Karpas-422 (cell line): Measurements from ENCODE around the gene NGF. TPM values are rescaled to one million over a fixed set of nuclear protein-coding genes. Genes with fewer than 3 reads are reported as not detected.

Experiments used
- DNase-seq: peaks from one replicate; pipeline ENCODE4 v3.0.0-alpha.2; 2015
- H2AFZ ChIP-seq: fragments of 200-600 bp; sonication (generic); 2 replicates; pipeline ENCODE4 v1.6.1; 2014; ENCODE audit warnings: antibody characterized with exemption, low read length, mixed read lengths
- H3K27ac ChIP-seq: fragments of 200-600 bp; sonication (generic); 2 replicates; pipeline ENCODE4 v1.5.1; 2014; ENCODE audit warnings: mild to moderate bottlenecking, low read length, moderate library complexity
- H3K27me3 ChIP-seq: fragments of 200-600 bp; sonication (generic); 2 replicates; pipeline ENCODE4 v1.6.1; 2014; ENCODE audit warnings: low read length, mixed read lengths
- H3K36me3 ChIP-seq: fragments of 200-600 bp; sonication (generic); 2 replicates; pipeline ENCODE4 v1.6.1; 2014; ENCODE audit warnings: low read length, mixed read lengths; ENCODE audit not compliant: insufficient read depth
- H3K4me1 ChIP-seq: fragments of 200-600 bp; sonication (generic); 2 replicates; pipeline ENCODE4 v1.6.1; 2014; ENCODE audit warnings: mild to moderate bottlenecking, low read length, mixed read lengths
- H3K4me2 ChIP-seq: fragments of 200-600 bp; sonication (generic); 2 replicates; pipeline ENCODE4 v1.6.1; 2014; ENCODE audit warnings: low read length, low read depth, mild to moderate bottlenecking; ENCODE audit not compliant: poor library complexity, severe bottlenecking
- H3K4me3 ChIP-seq: fragments of 200-600 bp; sonication (generic); 2 replicates; pipeline ENCODE4 v1.5.1; 2014; ENCODE audit warnings: mild to moderate bottlenecking, antibody characterized with exemption, low read length, mixed read lengths
- H3K79me2 ChIP-seq: fragments of 200-600 bp; sonication (generic); 2 replicates; pipeline ENCODE4 v1.6.1; 2014; ENCODE audit warnings: mild to moderate bottlenecking, low read length, mixed read lengths
- H3K9ac ChIP-seq: fragments of 200-600 bp; sonication (generic); 2 replicates; pipeline ENCODE4 v1.6.0; 2014; ENCODE audit warnings: low read length
- H3K9me2 ChIP-seq: fragments of 200-600 bp; sonication (generic), shearing (Covaris generic); replicated peaks from 2 replicates; pipeline ENCODE4 v1.6.0; 2014; ENCODE audit warnings: mild to moderate bottlenecking, low read length, moderate library complexity; ENCODE audit not compliant: insufficient read depth
- H3K9me3 ChIP-seq: fragments of 300-700, 200-600 bp; sonication (generic); 2 replicates; pipeline ENCODE4 v1.6.1; 2014; ENCODE audit warnings: low read length, mixed read lengths
- H4K20me1 ChIP-seq: fragments of 200-600 bp; sonication (generic); 2 replicates; pipeline ENCODE4 v1.6.1; 2014; ENCODE audit warnings: mild to moderate bottlenecking, antibody characterized with exemption, low read length, low read depth; ENCODE audit not compliant: insufficient read depth
- total RNA-seq: library from RNA; depleted of rRNA; stranded (reverse); fragments of >200 nt; shearing (Covaris generic); gene quantifications from 2 replicates; pipeline ENCODE4 v1.2.3, GENCODE V29; 2014; ENCODE audit warnings: low replicate concordance

Gene NGF
- total RNA-seq, 1 experiment from 2014 or later: not detected

DNA sequence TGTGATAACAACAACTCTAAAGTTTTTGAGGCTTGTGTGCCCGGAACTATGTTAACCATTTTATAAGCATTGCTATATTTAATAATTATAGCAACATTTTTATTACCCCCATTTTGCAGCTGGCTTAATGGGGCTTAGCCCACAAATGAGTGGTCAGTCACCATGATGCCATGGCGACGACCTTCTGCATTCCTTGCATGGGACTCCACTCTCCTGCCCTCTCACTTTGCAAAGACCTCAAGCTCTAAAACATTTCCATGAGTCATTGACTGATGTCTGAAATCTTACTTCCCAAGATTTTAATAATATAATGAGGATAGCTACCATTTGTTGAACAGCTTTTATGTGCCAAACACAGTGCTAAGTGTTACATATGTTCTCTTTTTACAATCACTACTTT, 15.4 kb downstream of the NGF start:
- Histone ChIP-seq H3K4me3 (no peak overlapping the region), H3K27me3 (no peaks in the 10 kb centered on the region), H3K36me3 (no peaks in the 10 kb centered on the region), H3K9ac (no peak overlapping the region), H3K4me1 (no peaks in the 10 kb centered on the region), H2AFZ (no peak overlapping the region), H4K20me1 (no peaks in the 10 kb centered on the region), H3K79me2 (no peaks in the 10 kb centered on the region), H3K9me3 (no peaks in the 10 kb centered on the region), H3K27ac (no peak overlapping the region), H3K9me2 (no peaks in the 10 kb centered on the region), H3K4me2 (no peak overlapping the region)
- no peak for DNase-seq

DNA sequence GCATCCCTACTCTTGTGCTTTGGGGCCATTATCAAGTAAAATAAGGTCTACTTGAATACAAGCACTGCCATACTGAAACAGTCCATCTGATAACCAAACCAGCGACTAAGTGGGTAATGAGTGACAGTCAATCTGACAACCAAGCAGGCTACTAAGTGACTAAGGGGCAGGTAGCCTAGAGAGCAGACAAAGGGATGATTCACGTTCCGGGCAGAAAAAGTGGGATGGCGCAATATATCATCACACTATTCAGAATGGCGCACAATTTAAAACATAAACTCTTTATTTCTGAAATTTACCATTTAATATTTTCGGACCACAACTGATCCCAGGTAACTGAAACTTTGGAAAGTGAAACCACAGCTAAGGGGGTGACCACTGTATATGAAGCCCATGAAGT, 17.7 kb downstream of the NGF start:
- Histone ChIP-seq H3K27ac (no peak overlapping the region), H2AFZ (no peak overlapping the region), H3K4me2 (no peak overlapping the region), H3K79me2 (no peaks in the 10 kb centered on the region), H3K9ac (no peak overlapping the region), H3K4me1 (no peaks in the 10 kb centered on the region), H3K36me3 (no peaks in the 10 kb centered on the region), H3K9me2 (no peaks in the 10 kb centered on the region), H3K4me3 (no peak overlapping the region), H3K27me3 (no peaks in the 10 kb centered on the region), H3K9me3 (no peaks in the 10 kb centered on the region), H4K20me1 (no peaks in the 10 kb centered on the region)
- no peak for DNase-seq

DNA sequence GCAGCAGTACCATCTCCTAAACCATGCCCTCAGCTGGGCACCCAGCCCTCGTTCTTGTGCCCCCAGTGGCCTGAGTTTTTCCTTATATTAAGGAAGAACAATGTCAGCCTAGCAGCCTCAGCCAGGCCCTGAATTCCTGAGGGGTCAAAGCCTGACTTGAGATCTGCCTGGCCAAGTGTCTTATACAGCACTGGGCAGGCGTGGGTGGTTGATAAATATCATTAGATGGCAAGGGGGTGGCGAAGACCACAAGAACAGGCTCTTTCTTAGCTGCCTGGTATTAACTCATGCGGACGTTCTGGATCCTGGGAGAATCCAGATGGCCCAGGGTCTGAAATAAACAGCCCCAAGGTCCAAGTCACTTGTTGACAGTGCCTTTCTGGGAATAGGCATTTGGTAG, 18.3 kb downstream of the NGF start:
- H3K9me3 ChIP-seq: no peaks in the 10 kb centered on the region
- H3K9me2 ChIP-seq: no peaks in the 10 kb centered on the region
- H3K79me2 ChIP-seq: no peaks in the 10 kb centered on the region
- H3K36me3 ChIP-seq: no peaks in the 10 kb centered on the region
- no peak for DNase-seq
- no peak overlapping the region for H3K9ac ChIP-seq
- no peak overlapping the region for H3K27ac ChIP-seq
- H3K4me1 ChIP-seq: no peaks in the 10 kb centered on the region
- H3K4me3 ChIP-seq: no peak overlapping the region
- no peak overlapping the region for H2AFZ ChIP-seq
- H3K4me2 ChIP-seq: no peak overlapping the region
- no peaks in the 10 kb centered on the region for H3K27me3 ChIP-seq
- H4K20me1 ChIP-seq: no peaks in the 10 kb centered on the region

DNA sequence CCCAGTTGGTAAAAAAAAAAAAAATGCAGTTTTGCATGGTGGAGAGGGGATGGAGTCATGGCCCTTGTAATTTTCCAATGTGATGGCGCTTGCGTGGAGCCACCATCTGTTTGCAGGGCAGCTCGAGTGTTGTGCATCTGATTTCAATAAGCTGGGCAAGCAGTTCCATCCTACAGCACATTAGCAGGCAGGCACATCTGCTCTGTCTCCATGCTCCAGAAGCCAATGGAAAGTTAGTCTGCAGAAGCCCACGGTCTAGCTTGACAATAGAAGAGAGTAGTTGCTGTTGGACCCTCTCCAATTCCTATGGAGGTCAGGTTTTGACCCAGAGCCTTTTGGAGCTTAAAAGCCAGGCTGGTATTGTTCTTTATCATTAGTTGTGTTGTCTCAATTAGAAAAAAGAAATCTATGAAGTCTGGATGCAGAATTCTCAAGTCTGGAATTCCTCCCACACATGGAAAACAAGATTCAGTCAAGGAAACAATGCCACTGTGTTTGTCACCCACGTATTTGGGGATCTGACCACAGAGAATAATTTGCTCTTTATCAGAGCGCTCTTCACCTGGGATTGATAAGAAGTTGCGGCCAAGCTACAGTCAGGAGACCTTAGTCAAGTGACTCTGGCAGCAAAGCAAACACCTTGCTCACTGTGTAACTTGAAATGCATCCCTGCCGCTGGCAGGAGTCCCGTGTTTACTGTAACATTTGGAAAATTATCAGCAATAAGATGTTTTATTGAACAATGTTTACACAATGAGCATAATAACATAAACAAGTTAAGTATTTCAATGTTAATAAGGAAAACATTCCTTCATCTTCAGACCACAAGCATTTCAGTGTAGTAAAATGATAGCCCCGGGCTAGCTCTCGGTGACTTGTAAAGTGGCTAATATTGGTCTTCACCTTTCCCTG, 20.7 kb downstream of the NGF start:
- no peak for DNase-seq
- no peaks in the 10 kb centered on the region for H3K79me2 ChIP-seq
- no peaks in the 10 kb centered on the region for H3K36me3 ChIP-seq
- no peaks in the 10 kb centered on the region for H3K9me3 ChIP-seq
- H4K20me1 ChIP-seq: no peaks in the 10 kb centered on the region
- H2AFZ ChIP-seq: no peak overlapping the region
- no peak overlapping the region for H3K4me2 ChIP-seq
- H3K4me1 ChIP-seq: no peaks in the 10 kb centered on the region
- no peak overlapping the region for H3K9ac ChIP-seq
- H3K9me2 ChIP-seq: no peaks in the 10 kb centered on the region
- H3K4me3 ChIP-seq: no peak overlapping the region
- H3K27ac ChIP-seq: no peak overlapping the region
- peaks cover 5% of the 10 kb centered on the region; the same call in 1 of the 2 replicates for H3K27me3 ChIP-seq

DNA sequence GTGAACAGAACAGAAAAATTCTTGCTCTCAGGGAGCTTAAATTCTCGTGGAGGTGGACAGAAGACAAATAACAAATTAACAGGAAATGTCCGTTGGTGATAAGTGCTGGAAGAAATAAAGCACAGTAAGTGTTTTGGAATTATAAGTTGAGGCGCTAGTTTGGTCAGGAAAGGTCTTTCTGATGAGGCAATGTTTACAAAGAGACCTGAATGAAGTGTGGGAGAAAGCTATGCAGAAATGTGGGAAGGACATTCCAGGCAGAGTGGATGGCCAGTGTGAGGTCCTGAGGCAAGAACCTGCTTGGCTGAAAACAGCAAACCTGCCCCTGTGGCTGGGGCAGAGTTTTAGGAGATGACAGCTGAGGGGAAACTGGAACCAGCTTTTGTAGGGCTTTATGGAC, 23.3 kb downstream of the NGF start:
- H3K9ac ChIP-seq: no peak overlapping the region
- H2AFZ ChIP-seq: no peak overlapping the region
- H4K20me1 ChIP-seq: no peaks in the 10 kb centered on the region
- H3K36me3 ChIP-seq: no peaks in the 10 kb centered on the region
- H3K4me2 ChIP-seq: no peak overlapping the region
- no peak overlapping the region for H3K27ac ChIP-seq
- DNase-seq: no peak
- peaks cover 12% of the 10 kb centered on the region for H3K4me1 ChIP-seq
- H3K4me3 ChIP-seq: no peak overlapping the region
- peaks cover 5% of the 10 kb centered on the region; the same call in 1 of the 2 replicates for H3K27me3 ChIP-seq
- H3K9me2 ChIP-seq: no peaks in the 10 kb centered on the region
- no peaks in the 10 kb centered on the region for H3K9me3 ChIP-seq
- no peaks in the 10 kb centered on the region for H3K79me2 ChIP-seq

DNA sequence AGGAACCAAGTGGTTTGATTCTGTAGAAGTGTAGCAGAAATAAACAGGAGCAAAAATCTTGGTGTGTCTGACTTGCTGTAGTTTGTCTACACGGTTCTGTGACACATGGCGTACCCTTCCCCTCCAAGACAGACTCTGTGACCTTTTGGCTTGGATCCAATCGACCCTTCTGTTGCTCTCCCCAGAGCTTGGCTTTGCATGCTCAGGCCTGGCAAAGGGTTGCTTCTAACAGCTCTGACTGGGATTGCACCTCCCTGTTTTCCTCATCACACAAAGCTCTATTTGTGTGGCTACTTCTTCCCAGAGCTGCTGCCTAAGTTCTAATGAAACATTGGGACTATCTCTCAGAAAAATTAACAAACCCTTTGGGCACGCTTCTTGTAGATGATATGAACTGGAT, 24.0 kb downstream of the NGF start:
- Histone ChIP-seq H3K4me3 (no peak overlapping the region), H3K9me2 (no peaks in the 10 kb centered on the region), H3K4me2 (no peak overlapping the region), H3K79me2 (no peaks in the 10 kb centered on the region), H2AFZ (no peak overlapping the region), H3K4me1 (peaks cover 12% of the 10 kb centered on the region), H3K27ac (no peak overlapping the region), H3K9me3 (no peaks in the 10 kb centered on the region), H3K27me3 (peaks cover 5% of the 10 kb centered on the region; the same call in 1 of the 2 replicates), H3K36me3 (no peaks in the 10 kb centered on the region), H4K20me1 (no peaks in the 10 kb centered on the region), H3K9ac (no peak overlapping the region)
- no peak for DNase-seq

DNA sequence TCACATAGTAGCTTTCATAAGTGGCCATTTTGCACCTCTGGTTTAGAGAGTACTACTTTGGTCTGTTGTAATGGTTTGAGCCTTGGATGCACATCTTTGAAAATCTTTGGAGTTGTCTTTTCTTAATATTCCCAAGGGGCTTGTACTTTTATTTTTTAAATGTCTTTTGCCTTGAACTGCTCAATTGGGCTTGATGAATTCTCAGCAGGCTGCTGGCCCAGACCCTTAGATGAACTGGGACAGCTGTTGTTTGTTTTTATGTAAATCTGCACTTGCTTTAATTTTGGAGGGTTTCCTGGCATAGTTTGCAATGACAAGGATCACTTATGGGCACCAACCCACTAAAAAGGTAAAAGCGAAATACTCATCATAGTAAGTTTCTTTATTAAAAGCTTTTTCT, 24.9 kb downstream of the NGF start:
- Histone ChIP-seq H3K9ac (no peak overlapping the region), H3K27ac (no peak overlapping the region), H3K79me2 (no peaks in the 10 kb centered on the region), H3K4me3 (no peak overlapping the region), H3K9me2 (no peaks in the 10 kb centered on the region), H3K27me3 (peaks cover 5% of the 10 kb centered on the region; the same call in 1 of the 2 replicates), H2AFZ (no peak overlapping the region), H3K4me2 (no peak overlapping the region), H3K36me3 (no peaks in the 10 kb centered on the region), H3K4me1 (peaks cover 12% of the 10 kb centered on the region), H4K20me1 (no peaks in the 10 kb centered on the region), H3K9me3 (no peaks in the 10 kb centered on the region)
- no peak for DNase-seq

DNA sequence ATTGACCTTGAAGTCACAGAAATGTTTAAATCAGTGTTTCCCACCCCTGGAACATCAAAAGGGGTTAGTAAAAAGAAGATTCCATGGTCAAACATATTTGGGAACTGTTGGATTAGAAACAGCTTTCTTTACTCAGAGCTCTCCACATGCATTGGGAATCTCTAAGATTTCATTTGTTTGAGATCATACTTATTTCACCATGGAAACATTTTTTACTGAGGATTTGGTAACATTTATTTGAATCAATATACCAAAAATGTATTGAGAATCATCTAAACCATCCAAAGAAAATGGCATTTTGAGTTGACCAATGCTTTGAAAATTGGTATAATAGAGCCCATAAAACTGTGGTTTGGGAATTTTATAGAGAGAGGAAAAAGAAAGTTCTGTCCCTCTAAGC, 25.3 kb downstream of the NGF start:
- peaks cover 12% of the 10 kb centered on the region for H3K4me1 ChIP-seq
- no peaks in the 10 kb centered on the region for H3K9me3 ChIP-seq
- no peak overlapping the region for H3K27ac ChIP-seq
- no peaks in the 10 kb centered on the region for H3K9me2 ChIP-seq
- H2AFZ ChIP-seq: no peak overlapping the region
- no peak overlapping the region for H3K9ac ChIP-seq
- no peaks in the 10 kb centered on the region for H3K79me2 ChIP-seq
- no peak overlapping the region for H3K4me2 ChIP-seq
- H4K20me1 ChIP-seq: no peaks in the 10 kb centered on the region
- DNase-seq: no peak
- H3K27me3 ChIP-seq: peaks cover 5% of the 10 kb centered on the region; the same call in 1 of the 2 replicates
- no peak overlapping the region for H3K4me3 ChIP-seq
- H3K36me3 ChIP-seq: no peaks in the 10 kb centered on the region
